Effector memory CD8-positive, alpha-beta T cell (primary cell): ENCODE measurements around the gene FOXL2.

Source experiments
- ATAC-seq: fragments of 150-1000 bp; cut with Tn5 transposase; replicated peaks from 2 replicates; pipeline ENCODE4 v1.10.0; 2021; ENCODE audit warnings: mild to moderate bottlenecking, moderate library complexity
- DNase-seq, 3 experiments: peaks; one replicate each; pipeline ENCODE4 v3.0.0; 2021
- H3K27ac Mint-ChIP-seq, 2 donors: one replicate each; pipeline ENCODE4 v1.8.0; 2022; ENCODE audit warnings: mild to moderate bottlenecking in 2 of 2, mixed read lengths in 2 of 2, moderate library complexity in 2 of 2
- H3K27me3 Mint-ChIP-seq, 2 donors: one replicate each; pipeline ENCODE4 v1.8.0; 2022; ENCODE audit warnings: mixed read lengths in 2 of 2
- H3K36me3 Mint-ChIP-seq: one replicate; pipeline ENCODE4 v1.8.0; 2022; ENCODE audit warnings: mild to moderate bottlenecking, moderate library complexity, mixed read lengths; ENCODE audit not compliant: insufficient read depth
- H3K4me1 Mint-ChIP-seq, 2 donors: one replicate each; pipeline ENCODE4 v1.8.0; 2022; ENCODE audit warnings: low read depth in 2 of 2, mixed read lengths in 2 of 2
- H3K4me3 Mint-ChIP-seq, 2 donors: one replicate each; pipeline ENCODE4 v1.8.0; 2022; ENCODE audit warnings: mild to moderate bottlenecking in 2 of 2, mixed read lengths in 2 of 2, moderate library complexity in 2 of 2
- H3K9me3 Mint-ChIP-seq, 2 donors: one replicate each; pipeline ENCODE4 v1.8.0; 2022; ENCODE audit warnings: mixed read lengths in 2 of 2

Gene FOXL2

DNA sequence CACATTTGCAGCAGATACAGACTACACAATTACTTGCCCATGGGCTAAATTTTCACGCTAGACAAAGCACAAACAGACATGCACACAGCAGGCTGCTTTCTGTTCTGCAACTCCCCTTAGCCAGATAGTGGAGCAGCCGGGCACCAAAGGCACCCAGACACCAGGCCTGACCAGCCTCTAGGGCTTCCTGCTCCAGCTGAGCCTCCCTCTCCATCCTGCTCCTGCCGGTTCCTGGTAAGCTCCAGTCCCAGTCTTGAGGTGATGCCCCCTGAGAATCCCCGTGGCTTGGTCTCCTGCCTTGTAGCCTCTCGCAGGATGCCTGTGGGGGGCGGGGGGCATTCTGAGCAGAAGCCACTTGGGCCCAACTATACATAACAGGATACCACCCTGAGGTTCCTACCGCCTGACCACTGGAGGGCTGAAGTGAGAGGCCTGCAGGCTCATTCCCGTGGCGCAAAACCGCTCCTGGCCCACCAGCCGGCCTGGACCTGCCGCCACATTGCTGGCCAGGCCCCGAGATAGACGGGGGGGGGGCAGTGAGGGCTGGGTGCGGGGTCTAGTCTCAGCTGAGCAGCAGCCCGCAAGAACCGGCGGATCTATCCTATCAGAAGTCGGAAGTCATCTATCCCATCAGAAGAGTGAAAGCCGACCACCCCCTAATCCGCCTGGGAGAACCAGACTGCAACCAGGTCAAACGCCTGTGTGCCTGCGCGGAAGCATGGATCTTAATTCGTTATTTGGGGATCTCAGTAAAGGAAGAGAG, 3.9 kb downstream of the FOXL2 start:
- peak overlapping the region in 1 of 2 donors; percentile 14 for H3K4me3 Mint-ChIP-seq

GRCh38 chr3:138942271-138942670, 4.7 kb downstream of the FOXL2 start:
- Mint-ChIP-seq H3K27me3 (peaks cover 81 to 89% of the 10 kb centered on the region in 2 donors), H3K4me3 (no peak overlapping the region), H3K9me3 (no peaks in the 10 kb centered on the region), H3K27ac (no peak overlapping the region), H3K36me3 (no peaks in the 10 kb centered on the region), H3K4me1 (peaks cover 26% of the 10 kb centered on the region in 2 donors)
- no peak for ATAC-seq
- no peak for DNase-seq

More for the DNA sequence above, 3.9 kb downstream of the FOXL2 start:
- H3K4me1 Mint-ChIP-seq: peaks cover 20 to 23% of the 10 kb centered on the region in 2 donors
- H3K9me3 Mint-ChIP-seq: no peaks in the 10 kb centered on the region
- DNase-seq: no peak
- peaks cover 81 to 89% of the 10 kb centered on the region in 2 donors for H3K27me3 Mint-ChIP-seq
- no peak for ATAC-seq
- H3K27ac Mint-ChIP-seq: no peak overlapping the region
- H3K36me3 Mint-ChIP-seq: no peaks in the 10 kb centered on the region

DNA sequence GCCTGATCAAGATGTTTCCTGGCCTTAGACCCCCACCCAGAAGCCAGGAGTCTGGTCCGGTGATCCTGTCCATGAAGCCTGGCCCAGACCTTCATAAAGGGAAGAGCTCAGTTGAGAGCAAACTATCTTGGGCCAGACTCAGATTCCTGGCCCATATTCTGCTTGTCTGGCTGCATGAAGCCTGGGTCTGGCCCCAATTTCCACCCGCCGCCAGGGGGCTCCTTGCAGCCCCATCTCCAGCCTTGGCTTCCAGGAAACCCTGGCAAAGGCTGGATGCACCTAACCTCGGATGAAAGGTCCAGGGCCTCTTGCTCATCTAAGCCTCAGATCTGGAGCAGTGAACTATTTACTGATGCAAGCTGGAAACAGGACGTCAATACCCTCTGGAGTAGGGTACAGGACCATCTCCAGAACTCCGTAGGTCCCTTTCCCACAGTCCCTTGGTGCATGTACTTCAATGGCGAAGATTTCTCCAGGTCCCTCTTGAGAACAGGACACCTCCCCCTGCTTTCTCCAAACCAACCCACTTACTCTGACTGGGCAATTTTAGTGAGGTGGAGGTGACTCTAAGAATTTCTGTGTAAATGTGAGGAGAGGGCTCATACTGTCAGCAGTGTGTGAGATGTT, 5.6 kb downstream of the FOXL2 start:
- no peaks in the 10 kb centered on the region for H3K36me3 Mint-ChIP-seq
- peaks cover 90 to 93% of the 10 kb centered on the region in 2 donors for H3K27me3 Mint-ChIP-seq
- peaks cover 30 to 31% of the 10 kb centered on the region in 2 donors for H3K4me1 Mint-ChIP-seq
- ATAC-seq (no peak), DNase-seq (no peak)
- no peak overlapping the region for H3K27ac Mint-ChIP-seq
- no peak overlapping the region for H3K4me3 Mint-ChIP-seq
- H3K9me3 Mint-ChIP-seq: no peaks in the 10 kb centered on the region

DNA sequence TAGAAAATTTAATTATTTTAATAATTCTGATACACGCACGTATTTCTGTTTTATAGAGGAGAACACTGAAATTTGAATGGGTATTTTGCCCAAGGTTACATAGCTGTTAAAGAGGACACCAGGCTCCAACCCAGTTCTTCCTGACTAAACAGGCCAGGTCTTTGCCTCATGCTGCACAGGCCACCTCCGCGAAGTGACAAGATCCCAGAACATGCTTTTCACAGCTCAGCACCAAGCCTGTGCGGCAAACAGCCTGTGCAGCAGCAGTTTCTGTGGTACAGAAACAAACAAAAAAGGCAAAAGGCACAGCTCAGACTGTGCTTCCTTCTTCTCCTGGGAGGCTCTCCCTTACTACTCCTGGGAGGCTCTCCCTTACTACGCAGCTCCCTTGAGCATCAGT, 6.5 kb downstream of the FOXL2 start:
- Mint-ChIP-seq H3K4me1 (peaks cover 36 to 39% of the 10 kb centered on the region in 2 donors), H3K4me3 (no peak overlapping the region), H3K36me3 (no peaks in the 10 kb centered on the region), H3K27ac (no peak overlapping the region), H3K9me3 (no peaks in the 10 kb centered on the region), H3K27me3 (peaks cover 99 to 100% of the 10 kb centered on the region in 2 donors)
- ATAC-seq (no peak), DNase-seq (no peak)

DNA sequence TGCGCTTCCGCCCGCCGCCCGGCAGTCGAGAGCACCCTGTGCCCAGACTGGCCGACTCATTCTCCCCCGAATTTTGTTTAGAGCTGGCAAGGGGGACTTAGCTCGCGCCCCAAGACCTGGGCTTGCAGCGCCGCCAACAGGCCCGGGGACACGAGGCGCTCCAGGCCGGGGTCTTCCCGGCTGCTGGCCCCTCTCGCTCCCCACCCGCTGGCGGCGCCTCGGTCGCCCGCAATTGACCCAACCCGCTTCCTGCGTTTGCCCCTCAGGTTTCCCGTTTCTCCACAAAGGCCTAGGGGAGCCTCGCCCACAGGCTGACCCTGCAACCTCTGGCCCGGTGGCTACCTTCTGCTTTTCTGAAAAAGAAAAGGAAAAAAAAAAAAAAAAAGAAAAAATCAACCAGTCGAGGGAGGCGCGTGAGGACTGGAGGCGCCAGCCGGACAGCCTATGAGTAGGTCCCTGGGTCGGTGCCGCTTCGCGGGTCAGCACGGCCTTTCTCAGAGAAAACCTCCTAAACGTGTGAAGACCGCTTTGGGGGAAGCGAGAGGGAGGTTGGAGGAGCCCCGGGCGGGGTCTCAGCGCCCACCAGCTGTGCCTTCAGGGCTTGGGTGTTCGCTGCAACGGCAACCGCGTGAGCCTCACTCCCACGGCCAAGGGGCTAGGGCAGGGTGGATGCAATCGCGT, 7.2 kb downstream of the FOXL2 start:
- no peak overlapping the region for H3K27ac Mint-ChIP-seq
- peaks cover 29 to 32% of the 10 kb centered on the region in 2 donors for H3K4me1 Mint-ChIP-seq
- DNase-seq: no peak
- peak overlapping the region; percentile 69 to 76 for H3K4me3 Mint-ChIP-seq
- H3K27me3 Mint-ChIP-seq: peaks cover 99 to 100% of the 10 kb centered on the region in 2 donors
- ATAC-seq: no peak
- H3K9me3 Mint-ChIP-seq: no peaks in the 10 kb centered on the region
- H3K36me3 Mint-ChIP-seq: no peaks in the 10 kb centered on the region

DNA sequence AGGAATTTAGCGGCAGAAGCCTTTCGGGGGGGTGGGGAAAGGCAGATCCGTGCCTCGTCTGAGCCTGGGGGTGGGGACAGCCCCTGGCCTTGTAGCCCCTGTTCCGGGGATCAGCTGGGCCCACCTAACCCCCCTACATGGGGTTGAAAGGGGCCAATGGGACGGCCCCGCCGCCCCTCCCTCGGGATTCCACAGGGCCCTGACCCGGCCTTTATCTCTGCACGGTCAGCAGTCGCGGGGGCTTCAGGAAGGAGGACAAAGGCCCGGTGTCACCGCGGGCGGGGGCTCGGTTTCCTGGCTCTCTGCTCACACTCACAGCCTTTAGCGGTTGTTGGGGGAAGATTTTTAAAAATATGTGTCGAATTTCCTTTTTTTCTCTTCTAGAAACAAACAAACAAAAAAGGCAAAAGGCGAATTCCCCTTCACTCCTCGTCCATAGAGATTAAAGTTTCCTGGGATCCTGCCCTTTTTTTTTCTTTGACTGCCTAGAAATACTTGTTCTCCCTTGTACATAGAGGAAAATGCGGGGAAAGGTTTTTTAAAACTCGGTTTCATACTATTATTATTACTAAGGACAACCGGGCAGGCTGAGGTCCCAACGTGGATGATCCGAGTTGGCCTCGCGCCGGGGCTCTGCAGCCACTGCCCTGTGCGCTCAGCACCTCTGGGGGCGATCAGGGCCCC, 7.9 kb downstream of the FOXL2 start:
- Mint-ChIP-seq H3K27me3 (peaks cover 99 to 100% of the 10 kb centered on the region in 2 donors), H3K4me1 (peaks cover 28 to 29% of the 10 kb centered on the region in 2 donors), H3K4me3 (peak overlapping the region; percentile 69 to 76), H3K27ac (peak overlapping the region in 1 of 2 donors; percentile 12), H3K36me3 (no peaks in the 10 kb centered on the region), H3K9me3 (no peaks in the 10 kb centered on the region)
- DNase-seq (no peak), ATAC-seq (no peak)

GRCh38 chr3:138938056-138938876, 8.7 kb downstream of the FOXL2 start:
- H3K27ac Mint-ChIP-seq: peak overlapping the region in 1 of 2 donors; percentile 12
- H3K4me3 Mint-ChIP-seq: peak overlapping the region; percentile 69 to 76
- H3K36me3 Mint-ChIP-seq: no peaks in the 10 kb centered on the region
- DNase-seq (no peak), ATAC-seq (peak; percentile 39)
- H3K27me3 Mint-ChIP-seq: peaks cover 99 to 100% of the 10 kb centered on the region in 2 donors
- H3K9me3 Mint-ChIP-seq: no peaks in the 10 kb centered on the region
- H3K4me1 Mint-ChIP-seq: peaks cover 25 to 27% of the 10 kb centered on the region in 2 donors

DNA sequence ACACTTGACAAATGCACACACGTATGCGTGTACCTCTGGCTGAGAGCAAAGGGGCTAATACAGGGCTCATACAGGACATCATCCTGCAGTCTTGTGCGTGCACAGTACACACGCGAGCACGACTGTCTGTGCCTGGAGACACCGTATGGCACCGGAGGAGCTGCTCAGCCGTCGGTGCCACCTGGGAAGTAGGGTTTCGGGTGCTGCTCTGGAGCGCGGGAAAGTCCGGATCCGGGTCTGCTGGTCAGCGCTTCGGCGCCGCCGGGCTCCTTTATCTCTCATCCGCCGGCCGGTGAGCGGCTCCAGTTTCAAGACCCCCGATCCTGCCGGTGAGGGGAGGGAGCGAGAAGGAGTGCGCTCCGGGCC, 9.3 kb downstream of the FOXL2 start:
- no peaks in the 10 kb centered on the region for H3K36me3 Mint-ChIP-seq
- no peak overlapping the region for H3K27ac Mint-ChIP-seq
- peaks cover 25% of the 10 kb centered on the region in 2 donors for H3K4me1 Mint-ChIP-seq
- no peak for DNase-seq
- peaks cover 99 to 100% of the 10 kb centered on the region in 2 donors for H3K27me3 Mint-ChIP-seq
- no peaks in the 10 kb centered on the region for H3K9me3 Mint-ChIP-seq
- peak; percentile 28 for ATAC-seq
- peak overlapping the region; percentile 69 to 76 for H3K4me3 Mint-ChIP-seq

DNA sequence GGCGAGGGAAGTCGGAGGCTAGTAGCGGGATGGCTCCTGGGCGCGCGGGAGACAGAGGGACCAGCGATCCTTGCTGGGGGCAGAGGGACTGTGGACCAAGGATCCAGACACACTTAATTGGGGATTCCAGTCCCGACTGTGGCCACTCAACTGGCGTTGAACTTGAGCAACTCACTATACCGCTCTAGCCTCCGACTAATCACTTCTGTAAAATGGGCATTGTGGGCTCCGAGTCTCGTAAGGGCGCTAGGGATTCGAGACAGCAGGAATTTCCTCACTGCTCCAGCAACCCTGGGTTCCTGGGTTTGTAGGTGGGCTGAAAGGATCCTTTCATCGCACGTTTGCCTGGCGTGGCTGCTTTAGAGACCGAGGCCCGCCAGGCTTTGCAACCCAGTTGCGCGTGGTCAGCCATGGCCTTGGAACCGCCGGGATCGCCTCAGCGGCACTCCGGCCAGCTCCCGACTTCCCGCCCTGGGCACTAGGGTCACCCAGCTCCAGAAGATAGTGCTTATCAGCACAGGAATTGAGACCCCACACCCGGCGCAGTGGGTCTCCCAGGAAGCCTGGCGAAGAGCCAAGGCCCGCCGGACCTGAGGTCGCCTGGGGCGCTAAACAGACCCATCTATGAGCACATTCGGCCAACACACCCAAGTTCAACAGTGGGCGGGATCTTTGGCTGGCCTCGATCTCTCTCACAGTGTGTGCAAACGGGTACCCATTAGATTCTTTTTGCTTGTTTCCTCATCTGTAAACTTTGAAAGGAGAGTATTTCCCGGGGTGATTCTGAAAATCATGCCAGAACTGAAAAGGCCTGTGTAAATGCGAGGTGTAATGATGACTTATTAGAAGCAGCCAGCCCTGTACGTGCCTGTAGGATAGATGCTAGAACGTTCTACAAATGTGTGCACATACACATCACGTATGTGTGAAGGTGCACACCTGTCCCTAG, 9.9 kb downstream of the FOXL2 start:
- no peaks in the 10 kb centered on the region for H3K36me3 Mint-ChIP-seq
- no peak for ATAC-seq
- peaks cover 25% of the 10 kb centered on the region in 2 donors for H3K4me1 Mint-ChIP-seq
- H3K27ac Mint-ChIP-seq: no peak overlapping the region
- DNase-seq: no peak
- H3K9me3 Mint-ChIP-seq: no peaks in the 10 kb centered on the region
- H3K4me3 Mint-ChIP-seq: peak overlapping the region; percentile 76 to 84
- peaks cover 95 to 97% of the 10 kb centered on the region in 2 donors for H3K27me3 Mint-ChIP-seq

GRCh38 chr3:138935863-138936740, 10.8 kb downstream of the FOXL2 start:
- peak; percentile 77 for ATAC-seq
- peak; percentile 63 to 71 (median 66) for DNase-seq
- Mint-ChIP-seq H3K4me3 (peak overlapping the region; percentile 76 to 84), H3K9me3 (no peaks in the 10 kb centered on the region), H3K4me1 (peaks cover 25% of the 10 kb centered on the region in 2 donors), H3K27ac (no peak overlapping the region), H3K36me3 (no peaks in the 10 kb centered on the region), H3K27me3 (peaks cover 85 to 92% of the 10 kb centered on the region in 2 donors)

DNA sequence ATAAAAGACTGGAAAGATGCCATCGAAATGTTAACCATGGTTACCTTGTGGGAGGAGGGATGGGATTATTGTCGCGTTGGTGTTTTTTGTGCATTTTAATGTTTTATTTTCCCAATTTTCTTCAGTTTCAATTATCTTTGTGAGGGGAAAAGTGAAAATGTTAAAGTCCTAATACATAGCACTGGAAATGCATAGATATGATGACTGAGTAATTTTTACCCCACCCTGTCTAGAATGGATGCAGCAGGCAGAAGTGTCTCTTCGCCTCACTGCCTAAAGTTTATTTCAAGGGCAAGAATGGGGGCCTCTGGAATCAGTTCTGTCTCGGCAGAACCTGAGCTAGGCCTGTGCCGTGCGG, 11.5 kb downstream of the FOXL2 start:
- peak overlapping the region; percentile 76 to 84 for H3K4me3 Mint-ChIP-seq
- no peaks in the 10 kb centered on the region for H3K36me3 Mint-ChIP-seq
- H3K27ac Mint-ChIP-seq: no peak overlapping the region
- DNase-seq (no peak), ATAC-seq (no peak)
- peaks cover 25% of the 10 kb centered on the region in 2 donors for H3K4me1 Mint-ChIP-seq
- H3K9me3 Mint-ChIP-seq: no peaks in the 10 kb centered on the region
- H3K27me3 Mint-ChIP-seq: peaks cover 79 to 92% of the 10 kb centered on the region in 2 donors
